SU-DHL-6 (cell line): ENCODE measurements around the gene HMGB2.

ENCODE experiments used
- H2AFZ ChIP-seq: fragments of 200-600 bp; sonication (generic); 2 replicates; pipeline ENCODE4 v1.6.1; 2014; ENCODE audit warnings: low read depth, mild to moderate bottlenecking, moderate library complexity, mixed read lengths, antibody characterized with exemption, low read length; ENCODE audit not compliant: severe bottlenecking
- H3F3A ChIP-seq: fragments of 200-600 bp; shearing (Covaris generic); 2 replicates; pipeline ENCODE4 v1.6.0; 2016; ENCODE audit warnings: antibody characterized with exemption, mild to moderate bottlenecking; ENCODE audit not compliant: insufficient read depth
- H3K27ac ChIP-seq: fragments of 200-600 bp; sonication (generic); 2 replicates; pipeline ENCODE4 v1.5.1; 2016; ENCODE audit warnings: low read depth, mild to moderate bottlenecking, low read length, moderate library complexity, mixed read lengths
- H3K27me3 ChIP-seq: fragments of 200-600 bp; sonication (generic), shearing (Covaris generic); 2 replicates; pipeline ENCODE4 v1.6.0; 2014; ENCODE audit warnings: mild to moderate bottlenecking, low read length
- H3K36me3 ChIP-seq: fragments of 200-600 bp; sonication (generic); 2 replicates; pipeline ENCODE4 v1.6.1; 2014; ENCODE audit warnings: mild to moderate bottlenecking, low read length, mixed read lengths
- H3K4me2 ChIP-seq: fragments of 300-600, 200-600 bp; shearing (Covaris generic), sonication (generic); 2 replicates; pipeline ENCODE4 v1.6.0; 2014; ENCODE audit warnings: low read length, low read depth, mild to moderate bottlenecking; ENCODE audit not compliant: poor library complexity, severe bottlenecking
- H3K4me3 ChIP-seq: fragments of 200-600 bp; sonication (generic); 2 replicates; pipeline ENCODE4 v1.5.1; 2014; ENCODE audit warnings: antibody characterized with exemption, low read length, mild to moderate bottlenecking, mixed read lengths; ENCODE audit not compliant: insufficient read depth, poor library complexity, severe bottlenecking
- H3K79me2 ChIP-seq: fragments of 200-600 bp; sonication (generic); 2 replicates; pipeline ENCODE4 v1.6.1; 2014; ENCODE audit warnings: mild to moderate bottlenecking, low read length, moderate library complexity; ENCODE audit not compliant: insufficient read depth
- H3K9ac ChIP-seq: fragments of 200-600 bp; sonication (generic); 2 replicates; pipeline ENCODE4 v1.7.0; 2014; ENCODE audit warnings: mild to moderate bottlenecking, low read length
- H3K9me2 ChIP-seq: fragments of 200-600 bp; sonication (generic); replicated peaks from 2 replicates; pipeline ENCODE4 v1.6.1; 2014; ENCODE audit warnings: low read length; ENCODE audit not compliant: insufficient read depth
- H3K9me3 ChIP-seq: fragments of 200-600 bp; sonication (generic); 2 replicates; pipeline ENCODE4 v1.6.1; 2014; ENCODE audit warnings: low read length, mixed read lengths; ENCODE audit not compliant: insufficient read depth
- H4K20me1 ChIP-seq: fragments of 200-600 bp; sonication (generic); 2 replicates; pipeline ENCODE4 v1.6.1; 2014; ENCODE audit warnings: low read depth, mild to moderate bottlenecking, antibody characterized with exemption, low read length, moderate library complexity, mixed read lengths
- CTCF ChIP-seq: fragments of 200-600 bp; sonication (generic); IDR thresholded peaks from one replicate; pipeline ENCODE4 v1.5.1; 2017; ENCODE audit warnings: antibody characterized with exemption, mild to moderate bottlenecking, low read length, moderate library complexity; ENCODE audit not compliant: insufficient read depth, poor library complexity, severe bottlenecking
- EZH2phosphoT487 ChIP-seq: fragments of 200-600 bp; sonication (generic), shearing (Covaris generic); conservative IDR thresholded peaks from 2 replicates; pipeline ENCODE4 v1.6.1; 2018; ENCODE audit warnings: mild to moderate bottlenecking, antibody characterized with exemption, low read length, moderate library complexity, mixed read lengths

The HMGB2 gene

GRCh38 chr4:173347467-173347866, 13.3 kb upstream of the HMGB2 start:
- no peak overlapping the region for H3K4me3 ChIP-seq
- TF ChIP-seq EZH2phosphoT487 (no peak), CTCF (no peak)
- H3K4me2 ChIP-seq, result no peak overlapping the region
- H3K36me3 ChIP-seq, result no peaks in the 10 kb centered on the region
- H4K20me1 ChIP-seq, result no peaks in the 10 kb centered on the region
- H3F3A ChIP-seq, result no peaks in the 10 kb centered on the region
- no peaks in the 10 kb centered on the region for H3K79me2 ChIP-seq
- H3K9ac ChIP-seq, result no peak overlapping the region
- no peak overlapping the region for H3K27ac ChIP-seq
- no peaks in the 10 kb centered on the region for H3K9me3 ChIP-seq
- H2AFZ ChIP-seq, result no peak overlapping the region
- H3K9me2 ChIP-seq, result no peaks in the 10 kb centered on the region
- no peaks in the 10 kb centered on the region for H3K27me3 ChIP-seq

- TF ChIP-seq EZH2phosphoT487 (no peak), CTCF (no peak)
- Histone ChIP-seq H3K36me3 (no peaks in the 10 kb centered on the region), H3K9me3 (no peaks in the 10 kb centered on the region), H3K9ac (no peak overlapping the region), H2AFZ (no peak overlapping the region), H3K79me2 (no peaks in the 10 kb centered on the region), H4K20me1 (no peaks in the 10 kb centered on the region), H3K9me2 (no peaks in the 10 kb centered on the region), H3K27me3 (no peaks in the 10 kb centered on the region), H3K4me2 (no peak overlapping the region), H3K4me3 (no peak overlapping the region), H3K27ac (no peak overlapping the region), H3F3A (no peaks in the 10 kb centered on the region)
Measured at GRCh38 chr4:173346074-173346473, 11.9 kb upstream of the HMGB2 start.

- Histone ChIP-seq H3K27me3 (no peaks in the 10 kb centered on the region), H2AFZ (no peak overlapping the region), H3K4me2 (no peak overlapping the region), H3K9me3 (no peaks in the 10 kb centered on the region), H3K4me3 (no peak overlapping the region), H3K36me3 (no peaks in the 10 kb centered on the region), H3K79me2 (no peaks in the 10 kb centered on the region), H3F3A (no peaks in the 10 kb centered on the region), H4K20me1 (no peaks in the 10 kb centered on the region), H3K9ac (no peak overlapping the region), H3K27ac (no peak overlapping the region), H3K9me2 (no peaks in the 10 kb centered on the region)
- TF ChIP-seq CTCF (no peak), EZH2phosphoT487 (no peak)
Measured at GRCh38 chr4:173345648-173346047, 11.5 kb upstream of the HMGB2 start.
